WTC11 (cell line): ENCODE data around the gene ABHD12. TPM values are rescaled to one million over a fixed set of nuclear protein-coding genes. Genes with fewer than 3 reads are reported as not detected.

ENCODE experiments used
- ATAC-seq: fragments of 200-7000 bp; cut with Tn5 transposase; 2 replicates; pipeline ENCODE4 v1.10.0; 2021; ENCODE audit warnings: mild to moderate bottlenecking, moderate library complexity
- CTCF ChIA-PET: fragments of 300-600 bp; sonication (Branson Sonifier 250); formaldehyde crosslinking; loops from one replicate; lab custom pipeline; 2021; ENCODE audit warnings: antibody characterized with exemption; lab: Charles Lee
- POLR2A ChIA-PET: fragments of 350-600 bp; sonication (Branson Sonifier 250); formaldehyde crosslinking; loops from one replicate; lab custom pipeline; 2021; ENCODE audit warnings: antibody characterized with exemption; lab: Charles Lee
- DNase-seq: peaks from one replicate; pipeline ENCODE4 v3.0.0; 2021; ENCODE audit warnings: low spot score
- H3K27ac Mint-ChIP-seq: 2 replicates; pipeline ENCODE4 v1.8.0; 2021; ENCODE audit warnings: mixed read lengths
- H3K27me3 Mint-ChIP-seq: 2 replicates; pipeline ENCODE4 v1.8.0; 2021; ENCODE audit warnings: low read depth, mild to moderate bottlenecking, moderate library complexity, mixed read lengths
- H3K36me3 Mint-ChIP-seq: 2 replicates; pipeline ENCODE4 v1.8.0; 2021; ENCODE audit warnings: mixed read lengths
- H3K4me1 Mint-ChIP-seq: 2 replicates; pipeline ENCODE4 v1.8.0; 2022; ENCODE audit warnings: mixed read lengths
- H3K4me3 Mint-ChIP-seq: 2 replicates; pipeline ENCODE4 v1.8.0; 2021; ENCODE audit warnings: mild to moderate bottlenecking, moderate library complexity, mixed read lengths
- H3K9me3 Mint-ChIP-seq: 2 replicates; pipeline ENCODE4 v1.8.0; 2021; ENCODE audit warnings: mixed read lengths
- ATF1 ChIP-seq: sonication (generic); formaldehyde crosslinking; IDR thresholded peaks from 2 replicates; pipeline ENCODE4 v1.8.1; 2023; ENCODE audit warnings: mild to moderate bottlenecking, moderate library complexity, missing genetic modification reagents
- CREM ChIP-seq: sonication (generic); formaldehyde crosslinking; IDR thresholded peaks from 2 replicates; pipeline ENCODE4 v1.8.1; 2022; ENCODE audit warnings: mild to moderate bottlenecking, missing genetic modification reagents, moderate library complexity
- EMX1 ChIP-seq: fragments of 250-450 bp; sonication (Bioruptor Pico); IDR thresholded peaks from 2 replicates; pipeline ENCODE4 v1.8.0; 2021; ENCODE audit warnings: mild to moderate bottlenecking
- ESRRA ChIP-seq: sonication (generic); formaldehyde crosslinking; IDR thresholded peaks from 2 replicates; pipeline ENCODE4 v1.8.1; 2022; ENCODE audit warnings: mild to moderate bottlenecking, missing genetic modification reagents, borderline replicate concordance
- ETV6 ChIP-seq: sonication (generic); formaldehyde crosslinking; IDR thresholded peaks from 2 replicates; pipeline ENCODE4 v1.8.1; 2022; ENCODE audit warnings: mild to moderate bottlenecking, missing genetic modification reagents
- FOXK1 ChIP-seq: sonication (generic); formaldehyde crosslinking; IDR thresholded peaks from 2 replicates; pipeline ENCODE4 v1.8.0; 2022; ENCODE audit warnings: mild to moderate bottlenecking, moderate library complexity, missing genetic modification reagents
- FOXP1 ChIP-seq: sonication (generic); formaldehyde crosslinking; IDR thresholded peaks from 2 replicates; pipeline ENCODE4 v1.8.0; 2022; ENCODE audit warnings: missing genetic modification reagents, mild to moderate bottlenecking, moderate library complexity, borderline replicate concordance
- GTF2I ChIP-seq: fragments of 250-450 bp; sonication (Bioruptor Pico); conservative IDR thresholded peaks from 2 replicates; pipeline ENCODE4 v1.4.0; 2021; ENCODE audit warnings: mild to moderate bottlenecking
- HMGA2 ChIP-seq: fragments of 250-450 bp; sonication (Bioruptor Pico); IDR thresholded peaks from 2 replicates; pipeline ENCODE4 v1.4.0; 2021; ENCODE audit warnings: mild to moderate bottlenecking, moderate library complexity
- JAZF1 ChIP-seq: fragments of 250-450 bp; sonication (Bioruptor Pico); IDR thresholded peaks from 2 replicates; pipeline ENCODE4 v1.9.0; 2021; ENCODE audit warnings: moderate library complexity, mild to moderate bottlenecking, inconsistent platforms
- JUN ChIP-seq: sonication (generic); formaldehyde crosslinking; IDR thresholded peaks from 2 replicates; pipeline ENCODE4 v1.8.0; 2023; ENCODE audit warnings: mild to moderate bottlenecking, missing genetic modification reagents
- NFATC4 ChIP-seq: fragments of 250-450 bp; sonication (Bioruptor Pico); IDR thresholded peaks from 2 replicates; pipeline ENCODE4 v1.9.0; 2021; ENCODE audit warnings: mild to moderate bottlenecking
- NR3C1 ChIP-seq: sonication (generic); formaldehyde crosslinking; conservative IDR thresholded peaks from 2 replicates; pipeline ENCODE4 v1.8.1; 2023; ENCODE audit warnings: low read depth, mild to moderate bottlenecking, missing genetic modification reagents
- PRRX2 ChIP-seq: fragments of 250-450 bp; sonication (Bioruptor Pico); IDR thresholded peaks from 2 replicates; pipeline ENCODE4 v1.8.0; 2021; ENCODE audit warnings: mild to moderate bottlenecking
- TCF7 ChIP-seq: sonication (generic); formaldehyde crosslinking; IDR thresholded peaks from 2 replicates; pipeline ENCODE4 v1.8.0; 2022; ENCODE audit warnings: mild to moderate bottlenecking, low read depth, missing genetic modification reagents, moderate library complexity
- TEAD4 ChIP-seq: sonication (generic); formaldehyde crosslinking; IDR thresholded peaks from 2 replicates; pipeline ENCODE4 v1.8.0; 2022; ENCODE audit warnings: mild to moderate bottlenecking, missing genetic modification reagents
- ZNF121 ChIP-seq: sonication (generic); formaldehyde crosslinking; IDR thresholded peaks from 2 replicates; pipeline ENCODE4 v1.8.0; 2023; ENCODE audit warnings: missing genetic modification reagents
- ZNF263 ChIP-seq: sonication (generic); formaldehyde crosslinking; IDR thresholded peaks from 2 replicates; pipeline ENCODE4 v1.8.1; 2022; ENCODE audit warnings: low read depth, mild to moderate bottlenecking, moderate library complexity, missing genetic modification reagents
- total RNA-seq: library from RNA; stranded (reverse); gene quantifications from 3 replicates; pipeline ENCODE4 v1.2.3, GENCODE V29; 2021
- TF ChIP-seq, protein P1 (sequence below): sonication (generic); formaldehyde crosslinking; IDR thresholded peaks from 2 replicates; pipeline ENCODE4 v1.8.0; 2022; ENCODE audit warnings: mild to moderate bottlenecking, missing genetic modification reagents
- TF ChIP-seq, protein P2 (sequence below): sonication (generic); formaldehyde crosslinking; IDR thresholded peaks from 2 replicates; pipeline ENCODE4 v1.8.1; 2022; ENCODE audit warnings: low read depth, missing genetic modification reagents, borderline replicate concordance
- TF ChIP-seq, protein P3 (sequence below): sonication (generic); formaldehyde crosslinking; IDR thresholded peaks from 2 replicates; pipeline ENCODE4 v1.8.1; 2023; ENCODE audit warnings: mild to moderate bottlenecking, missing genetic modification reagents, moderate library complexity
- TF ChIP-seq, protein P4 (sequence below): sonication (generic); formaldehyde crosslinking; IDR thresholded peaks from 2 replicates; pipeline ENCODE4 v1.8.0; 2022; ENCODE audit warnings: mild to moderate bottlenecking, missing genetic modification reagents
- TF ChIP-seq, protein P5 (sequence below): sonication (generic); formaldehyde crosslinking; IDR thresholded peaks from 2 replicates; pipeline ENCODE4 v1.8.1; 2023; ENCODE audit warnings: mild to moderate bottlenecking, missing genetic modification reagents, borderline replicate concordance
- TF ChIP-seq, protein P6 (sequence below): sonication (generic); formaldehyde crosslinking; IDR thresholded peaks from 2 replicates; pipeline ENCODE4 v1.8.1; 2022; ENCODE audit warnings: low read depth, mild to moderate bottlenecking, moderate library complexity, missing genetic modification reagents, borderline replicate concordance

Gene ABHD12
- total RNA-seq, 1 experiment from 2014 or later: 63.1 TPM

DNA sequence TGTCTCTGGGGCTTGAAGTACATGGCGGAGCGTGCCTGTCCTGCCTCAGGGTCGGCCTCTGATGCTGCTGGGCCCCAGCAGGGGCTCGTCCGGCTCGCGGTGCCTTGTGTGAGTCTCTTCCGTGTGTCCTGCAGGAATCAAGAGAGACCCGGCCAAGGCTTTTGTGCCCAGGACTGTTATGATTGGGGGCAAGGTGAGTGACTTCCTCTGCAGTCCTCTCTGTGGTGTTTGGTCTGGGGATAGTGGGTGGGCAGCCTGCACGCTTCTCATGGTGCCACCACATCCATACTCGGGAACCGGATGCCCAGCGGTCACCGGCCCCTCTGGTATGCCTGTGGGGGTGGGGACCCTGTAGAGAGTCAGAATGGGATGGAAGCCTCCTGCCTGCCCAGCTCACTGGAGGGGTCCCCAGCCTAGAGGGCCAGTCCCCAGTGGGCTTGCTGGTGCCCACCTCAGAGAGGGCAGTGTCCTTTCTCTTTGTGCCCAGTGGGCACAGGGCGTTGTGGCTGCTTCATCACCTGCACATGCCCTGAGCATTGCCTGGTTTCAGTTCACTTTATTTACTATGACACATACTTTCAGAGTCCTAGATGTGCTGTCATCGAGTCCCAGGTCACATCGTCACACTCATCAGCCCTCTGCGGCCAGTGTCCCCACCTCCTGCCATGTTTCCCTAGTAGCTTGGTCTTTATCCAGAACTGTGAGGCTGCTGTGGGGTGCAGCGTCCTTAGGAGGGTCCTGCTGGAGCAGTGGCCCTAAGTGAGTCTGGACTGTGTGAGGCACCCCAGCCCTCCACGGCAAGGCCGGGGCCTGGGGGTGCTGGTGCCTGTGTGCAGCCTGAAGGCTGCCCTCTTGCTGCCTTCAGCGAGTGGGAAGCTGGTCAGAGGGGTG lies 102.1 kb downstream of the ABHD12 start:
- H3K4me3 Mint-ChIP-seq: no peak overlapping the region
- H3K4me1 Mint-ChIP-seq: no peaks in the 10 kb centered on the region
- no peak overlapping the region for H3K27ac Mint-ChIP-seq
- H3K36me3 Mint-ChIP-seq: peaks cover 34% of the 10 kb centered on the region
- CTCF ChIA-PET: interaction anchor here (1.0 to 2.2 kb wide), 2 partner anchors 111 kb away, joined by 4 to 7 read pairs; no protein-coding TSS in a partner anchor
- no peak for ATAC-seq
- POLR2A ChIA-PET: no interaction called here
- DNase-seq: no peak
- H3K9me3 Mint-ChIP-seq: no peaks in the 10 kb centered on the region
- H3K27me3 Mint-ChIP-seq: no peaks in the 10 kb centered on the region
- TF ChIP-seq ZNF121 (CRISPR knock-in tag) (no peak), ETV6 (CRISPR knock-in tag) (no peak), FOXK1 (no peak), NFATC4 (CRISPR knock-in tag) (no peak), FOXP1 (CRISPR knock-in tag) (no peak), HMGA2 (CRISPR knock-in tag) (no peak), TEAD4 (CRISPR knock-in tag) (no peak), NR3C1 (CRISPR knock-in tag) (no peak)
- TF ChIP-seq, protein P1, sequence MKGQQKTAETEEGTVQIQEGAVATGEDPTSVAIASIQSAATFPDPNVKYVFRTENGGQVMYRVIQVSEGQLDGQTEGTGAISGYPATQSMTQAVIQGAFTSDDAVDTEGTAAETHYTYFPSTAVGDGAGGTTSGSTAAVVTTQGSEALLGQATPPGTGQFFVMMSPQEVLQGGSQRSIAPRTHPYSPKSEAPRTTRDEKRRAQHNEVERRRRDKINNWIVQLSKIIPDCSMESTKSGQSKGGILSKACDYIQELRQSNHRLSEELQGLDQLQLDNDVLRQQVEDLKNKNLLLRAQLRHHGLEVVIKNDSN (CRISPR knock-in tag): no peak
- TF ChIP-seq, protein P2, sequence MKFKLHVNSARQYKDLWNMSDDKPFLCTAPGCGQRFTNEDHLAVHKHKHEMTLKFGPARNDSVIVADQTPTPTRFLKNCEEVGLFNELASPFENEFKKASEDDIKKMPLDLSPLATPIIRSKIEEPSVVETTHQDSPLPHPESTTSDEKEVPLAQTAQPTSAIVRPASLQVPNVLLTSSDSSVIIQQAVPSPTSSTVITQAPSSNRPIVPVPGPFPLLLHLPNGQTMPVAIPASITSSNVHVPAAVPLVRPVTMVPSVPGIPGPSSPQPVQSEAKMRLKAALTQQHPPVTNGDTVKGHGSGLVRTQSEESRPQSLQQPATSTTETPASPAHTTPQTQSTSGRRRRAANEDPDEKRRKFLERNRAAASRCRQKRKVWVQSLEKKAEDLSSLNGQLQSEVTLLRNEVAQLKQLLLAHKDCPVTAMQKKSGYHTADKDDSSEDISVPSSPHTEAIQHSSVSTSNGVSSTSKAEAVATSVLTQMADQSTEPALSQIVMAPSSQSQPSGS: no peak

DNA sequence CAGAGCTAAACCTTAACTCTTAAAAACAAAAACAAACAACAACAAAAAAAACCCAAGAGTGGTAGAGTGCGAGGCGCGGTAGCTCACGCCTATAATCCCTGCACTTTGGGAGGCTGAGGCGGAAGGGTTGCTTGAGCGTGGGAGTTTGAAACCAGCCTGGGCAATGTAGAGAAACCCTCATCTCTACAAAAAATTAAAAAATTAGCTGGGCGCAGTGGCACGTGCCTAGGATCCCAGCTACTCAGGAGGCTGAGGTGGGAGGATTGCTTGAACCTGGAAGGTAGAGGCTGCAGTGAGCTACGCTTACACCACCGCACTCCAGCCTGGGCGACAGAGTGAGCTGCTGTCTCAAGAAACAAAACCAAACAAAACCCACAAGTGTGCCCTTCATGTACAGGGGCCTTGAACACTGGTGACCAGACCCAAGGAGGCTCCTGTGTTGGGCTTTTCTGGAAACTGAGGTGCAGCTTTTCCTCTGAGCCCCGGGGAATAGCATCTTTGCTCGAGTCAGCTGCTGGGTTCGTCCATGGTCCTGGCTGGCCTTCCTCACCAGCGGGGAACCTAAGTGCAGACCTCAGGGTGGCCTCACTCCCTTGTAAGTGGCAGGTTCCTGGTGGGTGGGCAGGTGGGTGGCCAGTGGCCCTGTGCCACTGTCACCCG lies 102.9 kb downstream of the ABHD12 start:
- Mint-ChIP-seq H3K27ac (no peak overlapping the region), H3K4me3 (no peak overlapping the region), H3K4me1 (no peaks in the 10 kb centered on the region), H3K36me3 (peaks cover 35% of the 10 kb centered on the region), H3K27me3 (no peaks in the 10 kb centered on the region), H3K9me3 (no peaks in the 10 kb centered on the region)
- DNase-seq: no peak
- ATAC-seq: no peak
- ChIA-PET POLR2A (no interaction called here), CTCF (interaction anchor here (1.0 kb wide), 1 partner anchor 111 kb away, joined by 4 read pairs; no protein-coding TSS in a partner anchor)
- TF ChIP-seq EMX1 (CRISPR knock-in tag): no peak
- no peak for TF ChIP-seq TCF7 (CRISPR knock-in tag)
- no peak for TF ChIP-seq CREM (CRISPR knock-in tag)
- TF ChIP-seq, protein P3, sequence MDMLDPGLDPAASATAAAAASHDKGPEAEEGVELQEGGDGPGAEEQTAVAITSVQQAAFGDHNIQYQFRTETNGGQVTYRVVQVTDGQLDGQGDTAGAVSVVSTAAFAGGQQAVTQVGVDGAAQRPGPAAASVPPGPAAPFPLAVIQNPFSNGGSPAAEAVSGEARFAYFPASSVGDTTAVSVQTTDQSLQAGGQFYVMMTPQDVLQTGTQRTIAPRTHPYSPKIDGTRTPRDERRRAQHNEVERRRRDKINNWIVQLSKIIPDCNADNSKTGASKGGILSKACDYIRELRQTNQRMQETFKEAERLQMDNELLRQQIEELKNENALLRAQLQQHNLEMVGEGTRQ (CRISPR knock-in tag): no peak
- TF ChIP-seq, protein P4, sequence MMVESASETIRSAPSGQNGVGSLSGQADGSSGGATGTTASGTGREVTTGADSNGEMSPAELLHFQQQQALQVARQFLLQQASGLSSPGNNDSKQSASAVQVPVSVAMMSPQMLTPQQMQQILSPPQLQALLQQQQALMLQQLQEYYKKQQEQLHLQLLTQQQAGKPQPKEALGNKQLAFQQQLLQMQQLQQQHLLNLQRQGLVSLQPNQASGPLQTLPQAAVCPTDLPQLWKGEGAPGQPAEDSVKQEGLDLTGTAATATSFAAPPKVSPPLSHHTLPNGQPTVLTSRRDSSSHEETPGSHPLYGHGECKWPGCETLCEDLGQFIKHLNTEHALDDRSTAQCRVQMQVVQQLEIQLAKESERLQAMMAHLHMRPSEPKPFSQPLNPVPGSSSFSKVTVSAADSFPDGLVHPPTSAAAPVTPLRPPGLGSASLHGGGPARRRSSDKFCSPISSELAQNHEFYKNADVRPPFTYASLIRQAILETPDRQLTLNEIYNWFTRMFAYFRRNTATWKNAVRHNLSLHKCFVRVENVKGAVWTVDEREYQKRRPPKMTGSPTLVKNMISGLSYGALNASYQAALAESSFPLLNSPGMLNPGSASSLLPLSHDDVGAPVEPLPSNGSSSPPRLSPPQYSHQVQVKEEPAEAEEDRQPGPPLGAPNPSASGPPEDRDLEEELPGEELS (CRISPR knock-in tag): no peak
- TF ChIP-seq JUN: no peak
- TF ChIP-seq GTF2I (CRISPR knock-in tag): no peak
- TF ChIP-seq, protein P5, sequence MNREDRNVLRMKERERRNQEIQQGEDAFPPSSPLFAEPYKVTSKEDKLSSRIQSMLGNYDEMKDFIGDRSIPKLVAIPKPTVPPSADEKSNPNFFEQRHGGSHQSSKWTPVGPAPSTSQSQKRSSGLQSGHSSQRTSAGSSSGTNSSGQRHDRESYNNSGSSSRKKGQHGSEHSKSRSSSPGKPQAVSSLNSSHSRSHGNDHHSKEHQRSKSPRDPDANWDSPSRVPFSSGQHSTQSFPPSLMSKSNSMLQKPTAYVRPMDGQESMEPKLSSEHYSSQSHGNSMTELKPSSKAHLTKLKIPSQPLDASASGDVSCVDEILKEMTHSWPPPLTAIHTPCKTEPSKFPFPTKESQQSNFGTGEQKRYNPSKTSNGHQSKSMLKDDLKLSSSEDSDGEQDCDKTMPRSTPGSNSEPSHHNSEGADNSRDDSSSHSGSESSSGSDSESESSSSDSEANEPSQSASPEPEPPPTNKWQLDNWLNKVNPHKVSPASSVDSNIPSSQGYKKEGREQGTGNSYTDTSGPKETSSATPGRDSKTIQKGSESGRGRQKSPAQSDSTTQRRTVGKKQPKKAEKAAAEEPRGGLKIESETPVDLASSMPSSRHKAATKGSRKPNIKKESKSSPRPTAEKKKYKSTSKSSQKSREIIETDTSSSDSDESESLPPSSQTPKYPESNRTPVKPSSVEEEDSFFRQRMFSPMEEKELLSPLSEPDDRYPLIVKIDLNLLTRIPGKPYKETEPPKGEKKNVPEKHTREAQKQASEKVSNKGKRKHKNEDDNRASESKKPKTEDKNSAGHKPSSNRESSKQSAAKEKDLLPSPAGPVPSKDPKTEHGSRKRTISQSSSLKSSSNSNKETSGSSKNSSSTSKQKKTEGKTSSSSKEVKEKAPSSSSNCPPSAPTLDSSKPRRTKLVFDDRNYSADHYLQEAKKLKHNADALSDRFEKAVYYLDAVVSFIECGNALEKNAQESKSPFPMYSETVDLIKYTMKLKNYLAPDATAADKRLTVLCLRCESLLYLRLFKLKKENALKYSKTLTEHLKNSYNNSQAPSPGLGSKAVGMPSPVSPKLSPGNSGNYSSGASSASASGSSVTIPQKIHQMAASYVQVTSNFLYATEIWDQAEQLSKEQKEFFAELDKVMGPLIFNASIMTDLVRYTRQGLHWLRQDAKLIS: no peak
- no peak for TF ChIP-seq ZNF263 (CRISPR knock-in tag)
- TF ChIP-seq, protein P6, sequence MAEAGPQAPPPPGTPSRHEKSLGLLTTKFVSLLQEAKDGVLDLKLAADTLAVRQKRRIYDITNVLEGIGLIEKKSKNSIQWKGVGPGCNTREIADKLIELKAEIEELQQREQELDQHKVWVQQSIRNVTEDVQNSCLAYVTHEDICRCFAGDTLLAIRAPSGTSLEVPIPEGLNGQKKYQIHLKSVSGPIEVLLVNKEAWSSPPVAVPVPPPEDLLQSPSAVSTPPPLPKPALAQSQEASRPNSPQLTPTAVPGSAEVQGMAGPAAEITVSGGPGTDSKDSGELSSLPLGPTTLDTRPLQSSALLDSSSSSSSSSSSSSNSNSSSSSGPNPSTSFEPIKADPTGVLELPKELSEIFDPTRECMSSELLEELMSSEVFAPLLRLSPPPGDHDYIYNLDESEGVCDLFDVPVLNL: no peak
- no peak for TF ChIP-seq JAZF1
- no peak for TF ChIP-seq ATF1
- TF ChIP-seq PRRX2: no peak
- TF ChIP-seq ESRRA (CRISPR knock-in tag): no peak
